IMR-90 (cell line): ENCODE results near the gene SORL1. TPM values are rescaled to one million over a fixed set of nuclear protein-coding genes. Genes with fewer than 3 reads are reported as not detected.

Source experiments
- MAFK ChIP-seq: IDR thresholded peaks from 2 replicates; pipeline ENCODE4 v1.6.1; 2012; ENCODE audit warnings: low read depth, low read length, improper control_type of control experiment
- SMC3 ChIP-seq: fragments of 150-350 bp; IDR thresholded peaks from 2 replicates; pipeline ENCODE4 v1.6.1; 2016; ENCODE audit warnings: low read depth, mild to moderate bottlenecking, antibody characterized with exemption, low read length, moderate library complexity
- USF2 ChIP-seq: fragments of 150-350 bp; IDR thresholded peaks from 2 replicates; pipeline ENCODE4 v1.6.1; 2017; ENCODE audit warnings: mild to moderate bottlenecking, antibody characterized with exemption, low read length, low read depth
- polyA plus RNA-seq, 3 experiments: library from polyadenylated mRNA; depleted of rRNA; stranded (reverse); fragments of >200 nt; gene quantifications; 2 replicates each; pipeline ENCODE4 v1.2.3, GENCODE V29; 2012; ENCODE audit warnings: low replicate concordance in 1 of 3
- total RNA-seq: library from RNA; depleted of rRNA; stranded (reverse); fragments of >200 nt; gene quantifications from 2 replicates; pipeline ENCODE4 v1.2.3, GENCODE V29; 2012

Gene SORL1
- total and polyA plus RNA-seq, 2 of the 4 experiments (the other 2 are of a cell fraction), result 1.0 to 2.0 TPM

- peak; percentile 88 for TF ChIP-seq USF2
- TF ChIP-seq MAFK, result no peak; the same call in 1 of the 2 replicates
- peak; percentile 92 for TF ChIP-seq SMC3
Observed at GRCh38 chr11:121655537-121656327, 203.6 kb downstream of the SORL1 start (continued).
